Coronary artery (tissue), 2 donors: ENCODE data around the gene SPTAN1.
"Not testable (repeated sequence)": the region's sequence is repeated elsewhere in the genome, so short reads cannot be mapped to it uniquely, and the experiment has no call there.

Experiments used
- DNase-seq: peaks from one replicate; pipeline ENCODE4 v3.0.0-alpha.2; 2017; ENCODE audit warnings: low spot score
- H3K27ac ChIP-seq, 2 donors: fragments of 200-600 bp; sonication (generic); one replicate each; pipeline ENCODE4 v1.5.1; 2016 to 2019
- H3K4me3 ChIP-seq: fragments of 200-600 bp; sonication (generic); 2 replicates; pipeline ENCODE4 v1.5.1; 2016; ENCODE audit warnings: mild to moderate bottlenecking, moderate library complexity
- CTCF ChIP-seq: fragments of 200-600 bp; sonication (generic); IDR thresholded peaks from one replicate; pipeline ENCODE4 v1.5.1; 2019; ENCODE audit warnings: antibody characterized with exemption

Gene SPTAN1

DNA sequence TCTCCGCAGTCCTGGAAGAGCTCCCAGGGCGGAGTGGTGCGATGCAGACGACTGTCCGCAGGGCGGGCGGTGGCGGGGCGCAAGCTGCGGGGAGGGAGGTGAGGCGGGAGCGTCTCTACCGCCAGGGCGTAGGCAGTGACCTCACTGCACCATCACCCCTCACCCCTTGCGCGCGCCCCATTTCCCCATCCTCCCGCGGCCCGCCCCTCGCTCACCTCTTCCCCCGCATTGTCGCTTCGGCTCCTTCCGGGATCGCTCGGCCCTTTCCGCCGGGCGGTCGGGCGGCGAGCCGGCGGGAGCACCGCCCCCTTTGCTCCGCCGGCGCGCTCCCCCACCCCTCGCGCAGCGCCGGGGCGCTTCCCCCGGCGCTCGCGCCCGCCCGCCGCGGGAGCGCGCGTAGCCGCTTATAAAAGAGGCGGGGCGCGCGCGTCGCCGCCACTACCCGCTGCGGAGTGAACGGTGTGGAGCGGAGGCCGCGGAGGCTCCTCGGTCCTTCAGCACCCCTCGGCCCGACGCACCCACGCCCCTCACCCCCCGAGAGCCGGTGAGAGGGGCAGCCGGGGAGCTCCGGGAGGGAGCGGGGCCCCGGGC is at the start of gene SPTAN1:
Gene SPTAN1 (plus strand): TSS at position 435 of the 591 bp plus-strand sequence. CDS start 14,154 bp downstream, outside the sequence.
- DNase-seq, result peak; percentile 93
- Histone ChIP-seq H3K4me3 (peak within 1 kb of the TSS; percentile 100), H3K27ac (peak within 1 kb of the TSS; percentile 94 to 99)
- no peak for TF ChIP-seq CTCF

- not testable (repeated sequence) for DNase-seq, H3K27ac ChIP-seq
- H3K4me3 ChIP-seq, result peak overlapping the region; percentile 94
Measured at GRCh38 chr9:128503415-128503825, 49.0 kb upstream of the SPTAN1 start.

DNA sequence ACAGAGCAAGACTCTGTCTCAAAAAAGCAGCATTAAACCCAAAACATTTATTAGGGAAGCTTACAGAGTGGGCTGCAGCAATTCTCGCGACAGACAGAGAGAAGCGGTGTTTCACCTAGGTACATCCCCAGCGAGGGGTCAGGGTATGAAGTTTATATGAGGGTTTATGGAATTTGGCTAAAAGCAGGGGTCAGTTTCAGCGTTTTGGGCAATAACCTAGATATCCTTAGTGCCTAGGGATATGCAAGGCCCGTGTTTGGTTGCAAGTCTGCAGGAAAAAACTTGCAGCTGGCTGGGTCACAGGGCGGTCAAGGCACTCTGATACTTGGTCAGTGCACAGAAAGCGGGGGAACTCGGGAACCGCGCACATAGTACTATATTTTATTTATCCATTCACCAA is 48.5 kb upstream of the SPTAN1 start:
- DNase-seq, result no peak
- peak overlapping the region; percentile 94 for H3K4me3 ChIP-seq
- no peak for TF ChIP-seq CTCF
- H3K27ac ChIP-seq, result no peak overlapping the region

GRCh38 chr9:128504485-128505413 is 47.6 kb upstream of the SPTAN1 start, which contains the start of gene GLE1:
Gene GLE1, plus strand, starts transcription at chr9:128504719. Its CDS starts 87 bp downstream, at chr9:128504806.
- Histone ChIP-seq H3K27ac (peak within 1 kb of the TSS; percentile 83 to 91), H3K4me3 (peak within 1 kb of the TSS; percentile 94)
- peak; percentile 94 for DNase-seq
- TF ChIP-seq CTCF, result no peak

DNA sequence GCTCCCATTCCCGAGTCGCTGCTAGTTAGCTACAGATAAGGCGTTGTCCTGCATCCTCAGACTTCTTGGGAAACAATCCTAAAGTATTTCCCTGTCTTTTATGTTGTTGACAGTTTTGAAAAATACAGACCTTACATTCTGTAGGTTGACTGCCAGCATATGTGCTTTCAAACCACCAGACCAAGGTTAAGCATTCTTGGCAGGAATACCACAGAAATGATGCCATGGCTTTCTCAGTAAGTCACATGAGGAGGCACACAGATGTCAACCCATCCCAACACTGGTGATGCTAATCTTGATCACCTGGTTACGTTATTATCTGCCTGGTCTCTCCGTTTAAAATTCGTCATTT is 47.0 kb upstream of the SPTAN1 start:
- no peak for DNase-seq
- no peak for TF ChIP-seq CTCF
- H3K4me3 ChIP-seq, result peak overlapping the region; percentile 94
- peak overlapping the region in 1 of 2 donors; percentile 91 for H3K27ac ChIP-seq

- H3K4me3 ChIP-seq, DNase-seq, H3K27ac ChIP-seq: not testable (repeated sequence)
Measured at GRCh38 chr9:128505906-128506305, 46.5 kb upstream of the SPTAN1 start.

- TF ChIP-seq CTCF, result no peak
- H3K4me3 ChIP-seq, result no peak overlapping the region
- DNase-seq, result no peak
- H3K27ac ChIP-seq, result no peak overlapping the region
Measured at GRCh38 chr9:128512820-128513219, 39.6 kb upstream of the SPTAN1 start.

DNA sequence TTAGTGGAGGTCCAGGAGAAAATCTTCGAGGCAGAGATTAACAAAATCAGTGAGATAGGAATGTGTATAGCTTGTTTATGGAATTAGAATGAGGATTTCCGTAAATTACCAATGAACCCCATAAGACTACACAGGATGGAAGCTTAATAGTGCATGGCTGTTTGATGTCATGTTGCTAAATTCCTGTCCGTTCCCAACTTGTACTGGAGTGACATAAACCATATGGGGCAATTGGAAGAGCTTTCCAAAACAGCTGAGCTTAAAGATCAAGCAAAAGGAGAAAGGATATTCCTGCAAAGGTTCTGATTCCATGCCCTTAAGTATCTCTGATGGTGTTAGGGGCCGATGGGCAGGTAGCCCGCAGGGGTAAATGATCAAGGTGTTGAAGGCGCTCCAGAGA is 30.4 kb upstream of the SPTAN1 start:
- no peak for TF ChIP-seq CTCF
- no peak overlapping the region for H3K4me3 ChIP-seq
- no peak overlapping the region for H3K27ac ChIP-seq
- no peak for DNase-seq
